Neural cell (in vitro differentiated cells): ENCODE measurements around the gene TECTB.

ENCODE experiments used
- EZH2 ChIP-seq: fragments of 200-600, 300-800 bp; shearing (Covaris generic), sonication (generic); IDR thresholded peaks from 2 replicates; pipeline ENCODE4 v1.6.1; 2014; ENCODE audit warnings: antibody characterized with exemption, low read length, borderline replicate concordance, mild to moderate bottlenecking; ENCODE audit not compliant: insufficient read depth, poor library complexity, severe bottlenecking
- POLR2AphosphoS5 ChIP-seq: IDR thresholded peaks from 2 replicates; pipeline ENCODE4 v1.6.1; 2012
- RAD21 ChIP-seq: fragments of 450-650 bp; conservative IDR thresholded peaks from 2 replicates; pipeline ENCODE4 v1.6.1; 2014; ENCODE audit warnings: antibody characterized with exemption, mild to moderate bottlenecking, moderate library complexity
- TAF1 ChIP-seq: IDR thresholded peaks from 2 replicates; pipeline ENCODE4 v1.6.1; 2012; ENCODE audit warnings: low read depth
- TF ChIP-seq, protein P1 (sequence below): fragments of 450-650 bp; IDR thresholded peaks from 2 replicates; pipeline ENCODE4 v1.5.1; 2014; ENCODE audit warnings: antibody characterized with exemption, mild to moderate bottlenecking, moderate library complexity; ENCODE audit not compliant: poor library complexity, severe bottlenecking

GRCh38 chr10:112327678-112328077, 44.5 kb downstream of the TECTB start:
- no peak for TF ChIP-seq TAF1
- TF ChIP-seq, protein P1, sequence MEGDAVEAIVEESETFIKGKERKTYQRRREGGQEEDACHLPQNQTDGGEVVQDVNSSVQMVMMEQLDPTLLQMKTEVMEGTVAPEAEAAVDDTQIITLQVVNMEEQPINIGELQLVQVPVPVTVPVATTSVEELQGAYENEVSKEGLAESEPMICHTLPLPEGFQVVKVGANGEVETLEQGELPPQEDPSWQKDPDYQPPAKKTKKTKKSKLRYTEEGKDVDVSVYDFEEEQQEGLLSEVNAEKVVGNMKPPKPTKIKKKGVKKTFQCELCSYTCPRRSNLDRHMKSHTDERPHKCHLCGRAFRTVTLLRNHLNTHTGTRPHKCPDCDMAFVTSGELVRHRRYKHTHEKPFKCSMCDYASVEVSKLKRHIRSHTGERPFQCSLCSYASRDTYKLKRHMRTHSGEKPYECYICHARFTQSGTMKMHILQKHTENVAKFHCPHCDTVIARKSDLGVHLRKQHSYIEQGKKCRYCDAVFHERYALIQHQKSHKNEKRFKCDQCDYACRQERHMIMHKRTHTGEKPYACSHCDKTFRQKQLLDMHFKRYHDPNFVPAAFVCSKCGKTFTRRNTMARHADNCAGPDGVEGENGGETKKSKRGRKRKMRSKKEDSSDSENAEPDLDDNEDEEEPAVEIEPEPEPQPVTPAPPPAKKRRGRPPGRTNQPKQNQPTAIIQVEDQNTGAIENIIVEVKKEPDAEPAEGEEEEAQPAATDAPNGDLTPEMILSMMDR: no peak
- no peak for TF ChIP-seq RAD21
- TF ChIP-seq EZH2: no peak
- no peak for TF ChIP-seq POLR2AphosphoS5
